Sigmoid colon (tissue), 4 donors: ENCODE results near the gene SERPIND1.

Source experiments
- POLR2AphosphoS5 ChIP-seq, 4 donors: sonication (generic); formaldehyde crosslinking; IDR thresholded peaks; one replicate each; pipeline ENCODE4 v1.6.1; 2017; ENCODE audit warnings: antibody characterized with exemption in 4 of 4
- TF ChIP-seq, protein P1 (sequence below), 4 experiments: fragments of 450-650 bp in 3 of 4; fragments of 200-600 bp in 1 of 4; IDR thresholded peaks; one replicate each; pipeline ENCODE4 v1.5.1; 2016 to 2019; ENCODE audit warnings: antibody characterized with exemption in 4 of 4, mild to moderate bottlenecking in 3 of 4, moderate library complexity in 2 of 4

DNA sequence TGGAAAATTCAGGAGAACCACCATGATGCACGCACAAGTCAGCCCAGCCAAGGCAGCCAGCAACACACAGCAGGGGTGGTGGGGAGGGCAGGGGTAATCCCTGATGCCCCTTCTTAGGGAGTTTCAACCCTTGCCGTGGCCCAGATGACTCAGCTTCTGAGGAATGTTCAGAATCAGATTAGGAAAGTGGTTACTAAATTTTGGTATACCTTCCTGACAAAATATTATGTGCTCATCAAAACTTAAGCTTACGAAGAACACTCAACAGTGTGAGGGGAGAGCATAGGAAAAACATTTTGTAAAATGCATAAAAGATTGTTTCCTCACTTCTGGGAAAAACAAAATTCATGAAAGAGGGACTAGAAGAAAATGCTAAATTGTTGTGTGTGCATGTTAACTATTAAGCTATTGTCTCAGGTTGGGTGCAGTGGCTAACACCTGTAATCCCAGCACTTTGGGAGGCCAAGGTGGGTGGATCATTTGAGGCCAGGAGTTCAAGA is 32.1 kb downstream of the SERPIND1 start:
- no peak for TF ChIP-seq POLR2AphosphoS5 (IDR thresholded peaks at IDR 0.05)
- TF ChIP-seq, protein P1, sequence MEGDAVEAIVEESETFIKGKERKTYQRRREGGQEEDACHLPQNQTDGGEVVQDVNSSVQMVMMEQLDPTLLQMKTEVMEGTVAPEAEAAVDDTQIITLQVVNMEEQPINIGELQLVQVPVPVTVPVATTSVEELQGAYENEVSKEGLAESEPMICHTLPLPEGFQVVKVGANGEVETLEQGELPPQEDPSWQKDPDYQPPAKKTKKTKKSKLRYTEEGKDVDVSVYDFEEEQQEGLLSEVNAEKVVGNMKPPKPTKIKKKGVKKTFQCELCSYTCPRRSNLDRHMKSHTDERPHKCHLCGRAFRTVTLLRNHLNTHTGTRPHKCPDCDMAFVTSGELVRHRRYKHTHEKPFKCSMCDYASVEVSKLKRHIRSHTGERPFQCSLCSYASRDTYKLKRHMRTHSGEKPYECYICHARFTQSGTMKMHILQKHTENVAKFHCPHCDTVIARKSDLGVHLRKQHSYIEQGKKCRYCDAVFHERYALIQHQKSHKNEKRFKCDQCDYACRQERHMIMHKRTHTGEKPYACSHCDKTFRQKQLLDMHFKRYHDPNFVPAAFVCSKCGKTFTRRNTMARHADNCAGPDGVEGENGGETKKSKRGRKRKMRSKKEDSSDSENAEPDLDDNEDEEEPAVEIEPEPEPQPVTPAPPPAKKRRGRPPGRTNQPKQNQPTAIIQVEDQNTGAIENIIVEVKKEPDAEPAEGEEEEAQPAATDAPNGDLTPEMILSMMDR (IDR thresholded peaks at IDR 0.05), result no peak
